GM19025 (cell line): Measurements from ENCODE around the gene RNF214.
"Not testable (repeated sequence)": the region's sequence is repeated elsewhere in the genome, so short reads cannot be mapped to it uniquely, and the experiment has no call there.

Source experiments
- ATAC-seq: cut with Tn5 transposase; IDR thresholded peaks from one replicate; pipeline ENCODE4 v1.9.1; 2021; ENCODE audit warnings: mild to moderate bottlenecking, low read depth, moderate library complexity; ENCODE audit not compliant: unreplicated experiment

RNF214 gene

GRCh38 chr11:117229411-117229810 lies 3.1 kb upstream of the RNF214 start:
- ATAC-seq, result no peak

GRCh38 chr11:117229931-117230285 lies 2.6 kb upstream of the RNF214 start:
- no peak for ATAC-seq

- ATAC-seq, result no peak
Measured at GRCh38 chr11:117230286-117230961, 2.0 kb upstream of the RNF214 start.

GRCh38 chr11:117230999-117231841 lies 1.3 kb upstream of the RNF214 start:
- ATAC-seq, result no peak

GRCh38 chr11:117231842-117232091 lies 704 bp upstream of the RNF214 start, which contains the start of gene PCSK7:
Gene PCSK7, minus strand, starts transcription at chr11:117232073. Its CDS starts 2,229 bp downstream, at chr11:117229844.
- no peak for ATAC-seq

- no peak for ATAC-seq
Measured at GRCh38 chr11:117232911-117233409, 489 bp downstream of the RNF214 start.

GRCh38 chr11:117238221-117238620 lies 5.8 kb downstream of the RNF214 start:
- no peak for ATAC-seq

GRCh38 chr11:117239295-117239694 lies 6.8 kb downstream of the RNF214 start:
- ATAC-seq, result no peak

GRCh38 chr11:117248341-117248740 lies 15.9 kb downstream of the RNF214 start:
- ATAC-seq, result no peak

- no peak for ATAC-seq
Measured at GRCh38 chr11:117249571-117249970, 17.1 kb downstream of the RNF214 start.

GRCh38 chr11:117251506-117251905 lies 19.0 kb downstream of the RNF214 start:
- no peak for ATAC-seq

- ATAC-seq, result no peak
Measured at GRCh38 chr11:117255966-117256365, 23.5 kb downstream of the RNF214 start.

GRCh38 chr11:117256573-117256972 lies 24.1 kb downstream of the RNF214 start:
- no peak for ATAC-seq

GRCh38 chr11:117258576-117258975 lies 26.1 kb downstream of the RNF214 start:
- ATAC-seq, result no peak

- ATAC-seq, result no peak
Measured at GRCh38 chr11:117259417-117259816, 26.9 kb downstream of the RNF214 start.

GRCh38 chr11:117264624-117265323 lies 32.3 kb downstream of the RNF214 start:
- ATAC-seq, result not testable (repeated sequence)

GRCh38 chr11:117265745-117266144 lies 33.3 kb downstream of the RNF214 start:
- ATAC-seq, result no peak

GRCh38 chr11:117269856-117270255 lies 37.4 kb downstream of the RNF214 start:
- no peak for ATAC-seq

GRCh38 chr11:117271208-117271607 lies 38.7 kb downstream of the RNF214 start:
- ATAC-seq, result no peak

- ATAC-seq, result not testable (repeated sequence)
Measured at GRCh38 chr11:117272175-117272574, 39.7 kb downstream of the RNF214 start.

- no peak for ATAC-seq
Measured at GRCh38 chr11:117273550-117274289, 41.2 kb downstream of the RNF214 start.
